GM18505 (cell line): ENCODE measurements around the gene ABHD16A.

Experiments used
- ATAC-seq: cut with Tn5 transposase; IDR thresholded peaks from one replicate; pipeline ENCODE4 v1.9.1; 2021; ENCODE audit not compliant: unreplicated experiment
- POLR2A ChIP-seq: IDR thresholded peaks from 4 replicates; pipeline ENCODE4 v1.6.1; 2011; ENCODE audit warnings: borderline replicate concordance; ENCODE audit not compliant: insufficient read depth, insufficient read length; ENCODE audit errors: extremely low read depth

ABHD16A gene

GRCh38 chr6:31692886-31693285 is 10.2 kb downstream of the ABHD16A start:
- ATAC-seq = no peak
- no peak for TF ChIP-seq POLR2A

GRCh38 chr6:31692353-31692752 is 10.8 kb downstream of the ABHD16A start:
- TF ChIP-seq POLR2A = no peak
- ATAC-seq = no peak

- TF ChIP-seq POLR2A = no peak
- no peak for ATAC-seq
Measured at GRCh38 chr6:31691564-31692108, 11.5 kb downstream of the ABHD16A start.

GRCh38 chr6:31691078-31691463 is 12.1 kb downstream of the ABHD16A start:
- ATAC-seq = no peak
- no peak for TF ChIP-seq POLR2A

GRCh38 chr6:31690231-31691077 is 12.7 kb downstream of the ABHD16A start:
- no peak for ATAC-seq
- no peak for TF ChIP-seq POLR2A

- TF ChIP-seq POLR2A = no peak
- ATAC-seq = no peak
Measured at GRCh38 chr6:31689249-31690110, 13.6 kb downstream of the ABHD16A start.

GRCh38 chr6:31687860-31688693 is 15.0 kb downstream of the ABHD16A start:
- TF ChIP-seq POLR2A = no peak
- no peak for ATAC-seq

GRCh38 chr6:31687321-31687720 is 15.8 kb downstream of the ABHD16A start:
- no peak for ATAC-seq
- no peak for TF ChIP-seq POLR2A

GRCh38 chr6:31686483-31686882 is 16.6 kb downstream of the ABHD16A start:
- ATAC-seq = no peak
- TF ChIP-seq POLR2A = no peak

- TF ChIP-seq POLR2A = no peak
Measured at GRCh38 chr6:31683591-31683990, 19.5 kb downstream of the ABHD16A start.

GRCh38 chr6:31681135-31681671 is 21.9 kb downstream of the ABHD16A start:
- ATAC-seq = no peak
- TF ChIP-seq POLR2A = peak; percentile 36

More at GRCh38 chr6:31683591-31683990, 19.5 kb downstream of the ABHD16A start:
- no peak for ATAC-seq
